ENCODE measurements around the gene ATP12A. TPM values are rescaled to one million over a fixed set of nuclear protein-coding genes. Genes with fewer than 3 reads are reported as not detected.

Gene ATP12A
- polyA plus RNA-seq, 3 donors = not detected

- Histone ChIP-seq H3K36me3 (replicated peaks in 1 of 2; ENCODE audit: control insufficient read depth in 1 of 2, insufficient read depth in 2 of 2, low read length in 2 of 2) (no peaks in the 10 kb centered on the region), H3K79me2 (ENCODE audit: insufficient read depth, low read length) (no peaks in the 10 kb centered on the region), H3K27me3 (ENCODE audit: control insufficient read depth in 2 of 2, insufficient read depth in 2 of 2, low read length in 2 of 2) (no peaks in the 10 kb centered on the region), H3K9me3 (replicated peaks in 1 of 2; ENCODE audit: control insufficient read depth in 1 of 2, insufficient read depth in 1 of 2, low read length in 2 of 2) (no peaks in the 10 kb centered on the region), H3K4me1 (ENCODE audit: control insufficient read depth in 1 of 2, insufficient read depth in 2 of 2, low read length in 2 of 2) (no peaks in the 10 kb centered on the region), H3K9ac (ENCODE audit: insufficient read depth, low read length, poor library complexity, severe bottlenecking) (no peak overlapping the region), H3K4me3 (replicated peaks in 1 of 3; ENCODE audit: low read depth in 2 of 3, low read length in 3 of 3) (no peak overlapping the region), H2AFZ (ENCODE audit: insufficient read depth, low read depth, low read length, poor library complexity, severe bottlenecking) (no peak overlapping the region), H4K20me1 (ENCODE audit: insufficient read depth, low read length) (no peaks in the 10 kb centered on the region), H3K27ac (ENCODE audit: low read depth in 1 of 2, low read length in 2 of 2) (no peak overlapping the region), H3K4me2 (replicated peaks; ENCODE audit: extremely low read depth, low read length, poor library complexity, severe bottlenecking) (no peak overlapping the region)
- intact Hi-C loops (cut with micrococcal nuclease) = no loop called here
- 100% methylated on average over 1 of the region's 5 CpGs for WGBS (ENCODE audit: insufficient coverage)
- H3K27me3 Mint-ChIP-seq (ENCODE audit: low read depth in 3 of 3) = peaks cover 0 to 7% (median 4%) of the 10 kb centered on the region in 3 donors
- H3K36me3 Mint-ChIP-seq = no peaks in the 10 kb centered on the region
- H3K4me3 Mint-ChIP-seq = no peak overlapping the region
- no peak overlapping the region for H3K27ac Mint-ChIP-seq
- no peaks in the 10 kb centered on the region for H3K4me1 Mint-ChIP-seq
- TF ChIP-seq CTCF (IDR thresholded peaks at IDR 0.05) = no peak
- DNase-seq = no peak
- no peaks in the 10 kb centered on the region for H3K9me3 Mint-ChIP-seq
Measured at GRCh38 chr13:24664726-24665409, 15.3 kb upstream of the ATP12A start.

GRCh38 chr13:24668511-24668910, 11.7 kb upstream of the ATP12A start:
- intact Hi-C loops (cut with micrococcal nuclease) = no loop called here
- H3K4me2 ChIP-seq (replicated peaks; ENCODE audit: extremely low read depth, low read length, poor library complexity, severe bottlenecking) = no peak overlapping the region
- Mint-ChIP-seq H3K4me3 (no peak overlapping the region), H3K36me3 (no peaks in the 10 kb centered on the region), H3K9me3 (no peaks in the 10 kb centered on the region), H3K27ac (no peak overlapping the region), H3K4me1 (peaks cover 13% of the 10 kb centered on the region), H3K27me3 (ENCODE audit: low read depth in 3 of 3) (peaks cover 0 to 9% (median 2%) of the 10 kb centered on the region in 3 donors)
- WGBS (ENCODE audit: insufficient coverage) = 95% methylated on average over 2 of the region's 4 CpGs
- no peak overlapping the region for H3K27ac ChIP-seq (ENCODE audit: low read depth in 1 of 2, low read length in 2 of 2)
- no peak overlapping the region for H3K4me3 ChIP-seq (replicated peaks in 1 of 3; ENCODE audit: low read depth in 2 of 3, low read length in 3 of 3)
- H3K27me3 ChIP-seq (ENCODE audit: control insufficient read depth in 2 of 2, insufficient read depth in 2 of 2, low read length in 2 of 2) = no peaks in the 10 kb centered on the region
- H2AFZ ChIP-seq (ENCODE audit: insufficient read depth, low read depth, low read length, poor library complexity, severe bottlenecking) = no peak overlapping the region
- DNase-seq = no peak
- H3K36me3 ChIP-seq (replicated peaks in 1 of 2; ENCODE audit: control insufficient read depth in 1 of 2, insufficient read depth in 2 of 2, low read length in 2 of 2) = no peaks in the 10 kb centered on the region
- H3K4me1 ChIP-seq (ENCODE audit: control insufficient read depth in 1 of 2, insufficient read depth in 2 of 2, low read length in 2 of 2) = peaks cover 8 to 9% of the 10 kb centered on the region in 2 donors
- no peaks in the 10 kb centered on the region for H3K9me3 ChIP-seq (replicated peaks in 1 of 2; ENCODE audit: control insufficient read depth in 1 of 2, insufficient read depth in 1 of 2, low read length in 2 of 2)
- H3K9ac ChIP-seq (ENCODE audit: insufficient read depth, low read length, poor library complexity, severe bottlenecking) = no peak overlapping the region
- H4K20me1 ChIP-seq (ENCODE audit: insufficient read depth, low read length) = no peaks in the 10 kb centered on the region
- H3K79me2 ChIP-seq (ENCODE audit: insufficient read depth, low read length) = no peaks in the 10 kb centered on the region
- no peak for TF ChIP-seq CTCF (IDR thresholded peaks at IDR 0.05)

Data from CD14-positive monocyte (primary cell).